ENCODE measurements around the gene CHST9.
A peak's percentile ranks its signal among the peaks of the same experiment; 100 is the strongest.

CHST9 gene

GRCh38 chr18:27075828-27076227 is 109.3 kb downstream of the CHST9 start:
- DNase-seq = no peak

GRCh38 chr18:27073404-27073830 is 111.7 kb downstream of the CHST9 start:
- no peak for DNase-seq

GRCh38 chr18:27064673-27065072 is 120.4 kb downstream of the CHST9 start:
- DNase-seq = no peak

DNA sequence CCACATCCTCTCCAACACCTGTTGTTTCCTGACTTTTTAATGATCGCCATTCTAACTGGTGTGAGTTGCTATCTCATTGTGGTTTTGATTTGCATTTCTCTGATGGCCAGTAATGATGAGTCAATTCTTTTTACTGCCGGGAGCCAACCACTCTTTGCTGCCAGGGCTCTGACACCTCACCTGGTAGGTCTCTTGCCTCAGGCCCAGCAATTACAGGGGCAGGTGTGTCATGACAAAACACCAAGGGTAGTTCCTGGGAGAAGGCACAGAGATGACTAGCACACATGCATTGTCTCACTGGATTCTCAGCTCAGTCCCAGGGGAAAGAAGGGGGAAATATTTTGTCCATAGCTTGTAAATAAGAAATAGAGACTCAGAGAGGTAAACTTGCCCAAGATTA is 122.3 kb downstream of the CHST9 start:
- no peak for DNase-seq

GRCh38 chr18:27061488-27062095 is 123.5 kb downstream of the CHST9 start:
- no peak for DNase-seq

- DNase-seq = no peak
These were observed 127.4 kb downstream of the CHST9 start for GRCh38 chr18:27057519-27058234.

DNA sequence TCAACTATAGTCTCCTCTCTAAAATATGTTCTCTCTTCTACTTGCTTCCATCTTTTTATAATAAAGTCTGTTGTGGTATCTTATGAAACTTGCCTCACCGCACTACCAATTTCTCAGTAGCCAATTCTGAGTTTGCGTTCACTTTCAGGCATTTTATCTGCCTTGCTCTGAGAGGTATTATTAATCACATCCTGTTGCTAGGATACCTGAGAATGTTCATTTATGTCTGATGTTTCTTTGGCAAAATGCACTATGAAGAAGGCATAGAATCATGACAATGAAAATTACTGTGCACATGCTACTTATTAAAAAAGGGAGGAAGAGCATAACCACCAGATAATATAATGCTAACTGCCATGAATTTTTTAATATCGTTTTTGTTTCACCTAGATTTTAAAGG is 130.2 kb downstream of the CHST9 start:
- DNase-seq = no peak

- DNase-seq = no peak
These were observed 135.1 kb downstream of the CHST9 start for GRCh38 chr18:27049969-27050368.

DNA sequence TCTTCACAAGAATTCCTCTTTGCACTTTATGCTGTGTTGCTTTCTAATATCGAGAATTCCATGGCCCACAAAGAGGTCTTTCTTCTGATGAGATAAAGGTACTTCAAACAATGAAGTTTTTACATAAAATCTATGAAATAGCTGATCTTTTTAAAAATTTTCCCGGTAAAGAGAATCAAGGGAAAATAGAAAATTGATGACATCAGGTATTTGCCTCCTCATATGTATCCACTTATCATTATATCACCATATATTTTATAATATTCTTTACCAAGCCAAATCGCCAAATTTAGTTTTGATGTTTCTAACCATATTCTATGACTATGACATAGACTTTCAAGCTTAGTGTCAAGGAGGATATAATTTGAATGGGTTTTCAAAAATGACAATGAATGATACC is 139.8 kb downstream of the CHST9 start:
- DNase-seq = no peak

- DNase-seq = no peak
These were observed 142.9 kb downstream of the CHST9 start for GRCh38 chr18:27042177-27042576.

DNA sequence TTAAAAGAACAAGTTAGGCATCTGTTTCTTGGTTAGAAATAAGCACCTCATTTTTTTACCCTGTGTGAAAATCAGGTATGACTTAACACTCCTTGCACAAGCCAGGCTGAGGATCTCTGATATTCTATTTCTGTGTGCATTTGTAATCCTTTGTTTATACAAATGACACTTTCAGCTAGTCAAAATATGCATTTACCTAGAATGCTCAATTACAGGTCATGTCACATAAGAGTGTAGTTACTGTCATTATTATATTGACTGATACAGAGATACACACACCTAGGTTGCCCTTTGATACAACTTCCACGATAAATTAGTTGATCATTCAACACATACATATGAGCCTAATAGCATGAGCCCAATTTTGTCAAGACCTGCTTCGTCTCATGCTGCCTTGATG is 144.3 kb downstream of the CHST9 start:
- no peak for DNase-seq

DNA sequence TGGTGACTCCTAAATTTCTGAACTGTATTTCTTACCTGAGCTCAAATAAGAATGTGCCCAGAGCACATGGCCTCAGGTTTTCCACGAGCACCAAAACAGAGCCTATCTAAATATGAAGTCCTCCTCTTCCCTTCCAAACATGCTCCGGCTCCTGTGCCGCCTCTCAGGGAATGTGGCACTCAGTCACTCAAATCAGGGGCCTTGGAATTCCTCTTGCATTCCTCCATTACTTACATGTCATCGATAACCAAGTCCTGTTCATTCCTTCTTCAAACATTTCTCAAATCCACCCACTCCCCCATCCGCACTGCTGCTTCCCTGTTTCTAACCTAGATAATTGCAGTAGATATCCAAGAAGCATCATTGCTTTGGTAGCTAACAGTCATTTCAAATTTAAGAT is 151.4 kb downstream of the CHST9 start:
- DNase-seq = no peak

- no peak for DNase-seq
These were observed 154.7 kb downstream of the CHST9 start for GRCh38 chr18:27030421-27030820.

DNA sequence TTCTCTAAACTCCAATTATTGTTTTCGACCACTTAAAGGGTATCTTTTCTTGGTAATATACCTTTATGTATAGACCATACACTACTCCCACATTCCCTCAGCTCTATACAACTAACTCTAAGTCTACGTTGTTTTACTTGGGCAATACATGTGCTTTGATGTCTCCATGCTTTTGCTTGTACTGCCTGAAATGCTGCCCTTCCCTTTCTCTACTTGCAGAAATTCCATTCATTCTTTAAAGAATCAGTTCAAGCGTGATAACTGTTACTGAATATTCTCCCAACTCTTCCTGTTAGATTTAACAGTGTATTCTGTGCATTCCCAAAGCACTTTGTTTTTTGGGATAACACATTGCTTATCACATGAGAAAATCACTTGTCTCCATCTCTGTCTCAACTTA is 162.6 kb downstream of the CHST9 start:
- DNase-seq = no peak

- DNase-seq = peak; percentile 44
These were observed 167.1 kb downstream of the CHST9 start for GRCh38 chr18:27017901-27018500.

GRCh38 chr18:27014841-27015240 is 170.3 kb downstream of the CHST9 start:
- no peak for DNase-seq

DNA sequence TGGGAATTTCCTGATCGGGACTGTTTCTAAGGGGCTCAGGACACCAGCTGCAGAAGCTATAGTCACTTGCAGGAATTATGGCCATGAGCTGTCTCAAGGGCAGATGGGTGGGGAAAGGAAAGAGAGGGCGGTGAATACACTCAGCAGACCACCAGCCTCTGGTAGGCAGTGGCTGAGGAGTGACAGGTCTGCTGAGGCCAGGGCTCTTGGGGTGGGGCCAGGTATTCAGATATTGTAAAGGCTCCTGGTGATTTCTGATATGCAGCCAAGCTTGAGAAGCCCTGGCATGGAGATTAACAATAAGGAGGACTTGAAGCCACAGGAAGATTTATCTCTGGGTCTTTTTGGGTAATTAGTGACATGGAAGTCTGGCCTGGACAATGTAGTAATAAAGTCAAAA is 174.3 kb downstream of the CHST9 start:
- no peak for DNase-seq

DNA sequence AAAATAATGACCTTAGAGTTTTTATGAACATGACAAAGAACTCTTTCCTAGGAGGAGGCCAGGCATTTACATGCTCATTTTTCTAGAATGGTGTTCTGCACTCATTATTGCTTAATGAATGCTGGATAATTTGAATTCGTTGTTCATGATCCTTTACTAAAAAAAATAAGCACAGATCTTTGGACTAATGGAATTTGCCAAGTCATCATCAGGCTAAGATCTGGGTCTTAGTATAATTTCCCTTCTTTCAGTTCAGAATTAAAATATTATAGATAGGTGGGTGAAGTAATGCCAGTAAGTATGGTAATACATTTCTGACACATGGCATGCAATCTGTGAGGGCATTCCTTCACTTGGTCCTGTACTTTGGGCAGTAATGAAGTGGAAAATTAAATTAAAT is 175.8 kb downstream of the CHST9 start:
- DNase-seq = no peak

DNA sequence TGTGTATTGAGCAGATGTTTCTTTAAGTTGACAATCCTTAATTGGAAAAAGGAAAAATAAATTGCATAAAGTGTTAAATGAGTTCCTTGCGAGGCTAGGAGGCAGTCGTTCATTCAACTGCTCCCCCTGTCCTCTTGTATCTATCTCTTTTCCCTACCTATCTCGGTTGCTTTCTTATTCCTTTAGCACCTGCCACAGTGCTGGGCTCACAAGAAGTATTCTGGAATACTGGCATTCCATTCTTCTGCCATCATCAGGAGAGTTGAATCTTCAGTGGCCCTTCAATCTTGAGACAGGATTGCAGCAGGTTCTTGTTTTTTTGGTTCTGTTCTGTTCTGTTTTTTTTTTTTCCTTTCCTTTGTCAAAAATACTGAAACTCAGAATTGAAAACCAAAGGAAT is 176.5 kb downstream of the CHST9 start:
- DNase-seq = no peak

GRCh38 chr18:27007880-27008279 is 177.2 kb downstream of the CHST9 start:
- DNase-seq = no peak

GRCh38 chr18:27005589-27005988 is 179.5 kb downstream of the CHST9 start:
- peak; percentile 56 for DNase-seq

DNA sequence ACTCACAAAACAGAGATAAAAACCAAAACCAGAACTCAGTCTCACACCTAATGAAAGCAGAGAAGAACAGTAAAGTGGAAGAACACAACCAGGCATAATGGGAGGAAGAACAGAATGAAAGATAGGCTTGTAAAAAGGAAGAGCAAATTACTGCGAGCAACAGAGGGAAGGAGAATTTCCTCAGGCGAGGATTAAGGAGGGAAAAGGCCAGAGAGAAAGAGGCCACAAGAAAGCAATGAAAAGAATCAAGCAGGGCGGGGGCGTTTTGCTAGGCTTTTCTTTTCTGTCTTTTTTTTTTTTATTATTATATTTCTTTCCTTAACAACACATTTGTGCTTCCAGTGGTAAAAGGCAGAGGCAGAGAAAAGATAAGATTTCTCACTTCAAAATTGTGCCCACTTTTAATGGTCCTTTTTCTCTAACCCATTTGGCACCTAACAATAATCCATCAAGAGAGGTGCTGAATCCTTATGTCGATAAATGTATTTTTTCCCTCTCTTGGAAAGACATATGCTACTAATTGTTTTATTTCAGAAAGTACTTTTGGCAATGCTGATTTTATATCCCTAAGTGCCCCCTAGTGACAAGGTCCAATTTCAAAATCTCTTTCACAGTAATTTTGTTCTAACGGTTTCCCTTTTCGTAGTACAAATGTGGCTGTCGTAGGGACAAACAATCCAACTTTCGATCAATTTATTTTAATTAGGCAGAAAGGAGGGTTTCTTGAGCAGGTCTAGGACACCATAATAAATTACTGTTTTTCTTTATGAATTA is 180.9 kb downstream of the CHST9 start:
- DNase-seq = peak; percentile 24

GRCh38 chr18:26999797-27000196 is 185.3 kb downstream of the CHST9 start:
- DNase-seq = no peak

- no peak for DNase-seq
These were observed 191.5 kb downstream of the CHST9 start for GRCh38 chr18:26993568-26993967.
